HUES6 (cell line): ENCODE results near the gene PSMD6.

Experiments used
- H3K27ac ChIP-seq: 2 replicates; pipeline ENCODE4 v1.7.0; 2013; ENCODE audit warnings: low read depth, mild to moderate bottlenecking, low read length, inconsistent platforms
- H3K27me3 ChIP-seq: 2 replicates; pipeline ENCODE4 v1.6.1; 2013; ENCODE audit warnings: low read length; ENCODE audit not compliant: control insufficient read depth, insufficient read depth
- H3K36me3 ChIP-seq: 2 replicates; pipeline ENCODE4 v1.6.1; 2013; ENCODE audit warnings: low read length; ENCODE audit not compliant: control insufficient read depth, insufficient read depth
- H3K4me1 ChIP-seq: 2 replicates; pipeline ENCODE4 v1.6.1; 2013; ENCODE audit warnings: low read length; ENCODE audit not compliant: control insufficient read depth, insufficient read depth
- H3K4me3 ChIP-seq: 2 replicates; pipeline ENCODE4 v1.5.1; 2013; ENCODE audit warnings: low read depth, low read length
- H3K9ac ChIP-seq: one replicate; pipeline ENCODE4 v1.6.1; 2013; ENCODE audit warnings: mild to moderate bottlenecking, low read length
- H3K9me3 ChIP-seq: 2 replicates; pipeline ENCODE4 v1.6.1; 2013; ENCODE audit warnings: low read depth, low read length; ENCODE audit not compliant: control insufficient read depth, insufficient read depth

PSMD6 gene

GRCh38 chr3:63967675-63968611 is 55.4 kb downstream of the PSMD6 start:
- Histone ChIP-seq H3K4me3 (no peak overlapping the region), H3K4me1 (peaks cover 76% of the 10 kb centered on the region), H3K9ac (peak overlapping the region; percentile 19), H3K27me3 (no peaks in the 10 kb centered on the region), H3K27ac (peak overlapping the region; percentile 47; the same call in 1 of the 2 replicates), H3K9me3 (no peaks in the 10 kb centered on the region), H3K36me3 (no peaks in the 10 kb centered on the region)

DNA sequence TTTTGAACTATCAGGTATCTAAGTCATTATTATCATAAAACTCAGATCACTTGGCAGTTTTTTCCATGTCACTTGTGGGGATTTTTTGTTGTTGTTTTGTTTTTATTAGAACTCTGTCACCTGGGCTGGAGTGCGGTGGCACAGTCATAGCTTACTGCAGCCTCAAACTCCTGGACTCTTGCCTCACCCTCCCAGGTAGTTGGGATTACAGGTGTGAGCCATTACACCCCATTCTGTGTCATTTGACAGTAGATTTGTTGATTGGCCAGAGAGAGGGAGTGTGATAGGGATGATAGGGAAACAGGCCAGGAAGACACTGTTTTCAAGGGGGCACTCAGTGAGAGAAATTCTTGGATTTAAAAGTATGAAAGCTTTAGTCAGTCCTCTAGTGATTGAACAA is 56.4 kb downstream of the PSMD6 start:
- Histone ChIP-seq H3K9me3 (no peaks in the 10 kb centered on the region), H3K4me3 (no peak overlapping the region), H3K36me3 (no peaks in the 10 kb centered on the region), H3K27ac (no peak overlapping the region), H3K9ac (no peak overlapping the region), H3K4me1 (peaks cover 65% of the 10 kb centered on the region), H3K27me3 (no peaks in the 10 kb centered on the region)

DNA sequence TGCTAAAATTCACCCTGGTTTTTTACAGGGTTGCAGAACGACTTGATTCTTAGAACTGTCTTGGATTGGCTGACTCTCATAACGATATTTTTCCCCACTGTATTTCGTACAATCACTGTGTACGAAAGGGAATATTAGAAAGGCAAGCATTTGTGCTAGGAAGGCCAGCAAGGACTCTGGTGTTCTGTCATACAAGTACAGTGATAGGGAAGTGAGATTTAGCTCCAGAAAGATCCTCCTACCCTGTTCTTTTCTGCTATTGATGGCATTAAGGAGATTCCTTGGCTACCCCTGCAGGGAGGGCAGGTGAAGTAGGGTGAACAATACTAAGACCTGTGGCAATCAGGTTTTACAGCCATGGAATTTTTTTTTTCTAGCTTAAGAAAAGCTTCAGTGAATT is 57.3 kb downstream of the PSMD6 start:
- Histone ChIP-seq H3K36me3 (no peaks in the 10 kb centered on the region), H3K4me3 (no peak overlapping the region), H3K9ac (no peak overlapping the region), H3K27ac (no peak overlapping the region), H3K9me3 (no peaks in the 10 kb centered on the region), H3K27me3 (no peaks in the 10 kb centered on the region), H3K4me1 (peaks cover 59% of the 10 kb centered on the region)

DNA sequence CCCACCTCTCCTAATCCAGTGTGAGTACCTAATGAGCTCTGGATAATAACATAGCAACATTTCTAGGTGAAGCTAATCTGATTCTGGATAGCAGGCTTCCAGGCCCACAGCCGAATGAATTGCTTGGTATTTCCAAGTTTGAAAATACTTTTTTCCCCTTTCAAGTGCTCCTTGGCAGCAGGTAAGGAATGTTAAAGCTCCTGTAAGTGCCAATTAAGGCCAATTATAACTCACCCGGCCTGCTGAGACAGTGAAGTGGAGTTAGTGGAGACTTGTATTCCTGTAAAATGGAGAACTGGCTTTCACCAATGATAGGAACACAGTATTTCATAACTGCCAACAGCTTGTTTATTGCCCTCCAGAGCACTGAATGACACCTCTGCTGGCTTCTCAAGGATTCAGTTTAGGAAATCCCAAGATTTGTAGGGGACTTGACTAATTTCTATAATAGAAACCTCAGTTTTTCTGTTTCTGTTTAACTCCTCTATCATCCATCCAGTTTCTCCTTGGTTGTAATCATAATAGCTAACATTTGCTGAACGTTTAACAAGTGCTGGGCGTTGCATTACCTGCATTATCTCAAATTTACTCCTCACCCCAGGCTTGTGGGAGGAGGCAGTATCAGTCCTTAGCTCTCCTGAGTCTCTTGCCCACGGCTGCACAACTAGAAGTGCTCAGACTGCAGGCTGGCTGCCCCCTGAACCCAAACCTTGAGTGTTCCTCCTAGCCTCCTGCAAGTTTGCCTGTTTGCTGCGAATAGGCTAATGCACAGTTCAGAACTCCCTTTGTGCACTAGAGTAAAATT is 58.4 kb downstream of the PSMD6 start:
- H3K4me1 ChIP-seq, result peaks cover 53% of the 10 kb centered on the region
- 0 out of 2 replicates have a peak overlapping the region, but pooled peaks have one; percentile 14 for H3K27ac ChIP-seq
- H3K27me3 ChIP-seq, result no peaks in the 10 kb centered on the region
- no peak overlapping the region for H3K4me3 ChIP-seq
- H3K36me3 ChIP-seq, result no peaks in the 10 kb centered on the region
- H3K9me3 ChIP-seq, result no peaks in the 10 kb centered on the region
- no peak overlapping the region for H3K9ac ChIP-seq

DNA sequence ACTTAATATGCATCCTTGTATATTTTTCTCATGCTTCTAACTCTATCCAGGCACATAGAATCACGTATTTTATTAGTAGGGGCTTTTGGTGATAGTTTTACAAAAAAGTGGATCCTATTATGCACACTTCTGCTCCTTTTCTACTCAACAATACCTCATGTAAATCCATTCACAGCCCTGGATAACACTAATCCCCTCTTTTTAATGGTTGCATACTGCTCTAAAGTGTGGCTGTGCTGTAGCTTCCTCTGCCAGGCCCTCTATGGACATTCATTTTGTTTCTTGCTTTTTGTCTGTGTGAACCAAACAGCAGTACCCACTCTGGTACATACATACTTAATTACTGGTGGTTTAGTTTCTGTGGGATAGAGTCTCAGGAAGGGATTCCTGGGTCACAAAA is 59.8 kb downstream of the PSMD6 start:
- Histone ChIP-seq H3K27ac (no peak overlapping the region), H3K36me3 (no peaks in the 10 kb centered on the region), H3K4me1 (peaks cover 41% of the 10 kb centered on the region), H3K4me3 (no peak overlapping the region), H3K27me3 (no peaks in the 10 kb centered on the region), H3K9me3 (no peaks in the 10 kb centered on the region), H3K9ac (no peak overlapping the region)

DNA sequence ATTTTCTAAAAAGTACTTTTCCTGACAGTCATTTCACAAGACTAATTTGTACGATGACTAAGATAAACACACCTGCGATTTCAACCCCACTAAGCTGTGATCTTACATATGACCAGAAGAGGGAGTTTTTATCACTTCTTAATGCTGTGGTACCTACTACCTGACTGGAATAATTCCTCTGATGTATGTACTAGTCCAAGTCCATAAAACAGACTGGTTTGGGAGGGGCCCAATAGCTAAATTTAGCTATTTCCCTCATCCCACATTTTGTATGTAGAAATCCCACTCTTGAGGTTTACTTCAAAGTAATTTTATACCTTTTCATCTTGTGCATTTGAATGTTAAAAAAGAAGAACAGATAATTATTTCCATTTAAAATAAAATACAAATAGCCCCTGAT is 61.4 kb downstream of the PSMD6 start:
- Histone ChIP-seq H3K4me3 (no peak overlapping the region), H3K36me3 (no peaks in the 10 kb centered on the region), H3K27ac (no peak overlapping the region), H3K4me1 (peaks cover 32% of the 10 kb centered on the region), H3K9me3 (no peaks in the 10 kb centered on the region), H3K27me3 (no peaks in the 10 kb centered on the region), H3K9ac (no peak overlapping the region)
